ENCODE data around the gene GTF3C1. TPM values are rescaled to one million over a fixed set of nuclear protein-coding genes. Genes with fewer than 3 reads are reported as not detected.

The GTF3C1 gene
- total and polyA plus RNA-seq, 2 of the 8 experiments (the other 6 are each of a cell fraction or from before 2014, with no cell fraction given), result 89.3 to 126 TPM

GRCh38 chr16:27500801-27501200, 48.9 kb downstream of the GTF3C1 start:
- H3K23ac ChIP-seq (ENCODE audit: insufficient read length), result no peak overlapping the region
- H3K56ac ChIP-seq (replicated peaks; ENCODE audit: insufficient read length, low read depth, low read length), result no peak overlapping the region
- H3K9me3 ChIP-seq (ENCODE audit: insufficient read depth in 2 of 2, low read depth in 1 of 2, low read length in 1 of 2), result no peaks in the 10 kb centered on the region
- no peak overlapping the region for H3K4ac ChIP-seq (replicated peaks; ENCODE audit: insufficient read length, low read depth, low read length)
- H2BK5ac ChIP-seq (ENCODE audit: low read depth, low read length), result no peak overlapping the region
- no peak overlapping the region for H2BK20ac ChIP-seq (ENCODE audit: low read length)
- no peaks in the 10 kb centered on the region for H3K23me2 ChIP-seq (ENCODE audit: low read depth, low read length)
- no peak overlapping the region for H3K9ac ChIP-seq (replicated peaks in 1 of 4; ENCODE audit: extremely low read depth in 1 of 4, low read depth in 3 of 4, low read length in 3 of 4)
- peaks cover 39 to 90% (median 80%) of the 10 kb centered on the region in 4 experiments for H3K36me3 ChIP-seq (ENCODE audit: control insufficient read depth in 2 of 4, insufficient read depth in 4 of 4, low read length in 3 of 4)
- no peak overlapping the region for H2AK5ac ChIP-seq (ENCODE audit: low read depth, low read length)
- FAIRE-seq (no peak), DNase-seq (ENCODE audit: low read depth in 1 of 2, low spot score in 2 of 2) (no peak)
- H3K4me2 ChIP-seq (ENCODE audit: insufficient read depth in 1 of 2, low read depth in 2 of 2, low read length in 2 of 2), result no peak overlapping the region
- 0 out of 2 replicates have a peak, but pooled peaks cover 2% of the 10 kb centered on the region for H3K79me1 ChIP-seq (ENCODE audit: low read depth, low read length)
- H3K27me3 ChIP-seq (replicated peaks in 1 of 4; ENCODE audit: control insufficient read depth in 3 of 4, extremely low read depth in 1 of 4, insufficient read depth in 3 of 4, low read length in 3 of 4), result no peaks in the 10 kb centered on the region
- peaks cover 3 to 4% of the 10 kb centered on the region in 2 experiments for H4K20me1 ChIP-seq (replicated peaks in 1 of 2; ENCODE audit: control insufficient read depth in 1 of 2, insufficient read depth in 2 of 2, low read length in 2 of 2)
- H2BK15ac ChIP-seq (ENCODE audit: low read length), result no peak overlapping the region
- no peak overlapping the region for H3K14ac ChIP-seq (ENCODE audit: insufficient read length)
- POLR2A ChIA-PET (ENCODE audit: partially characterized antibody), result no interaction called here
- no peak overlapping the region for H2AFZ ChIP-seq (ENCODE audit: low read length)
- H3K18ac ChIP-seq (ENCODE audit: extremely low read depth, low read length), result no peak overlapping the region
- H3K79me2 ChIP-seq (ENCODE audit: control insufficient read depth in 1 of 2, insufficient read depth in 2 of 2, low read length in 2 of 2), result no peaks in the 10 kb centered on the region
- no peak overlapping the region for H3K27ac ChIP-seq (ENCODE audit: low read depth, low read length)
- no peak overlapping the region for H4K8ac ChIP-seq (ENCODE audit: extremely low read depth, insufficient read depth, low read length)
- no peaks in the 10 kb centered on the region for H3K4me1 ChIP-seq (replicated peaks in 1 of 4; ENCODE audit: control insufficient read depth in 3 of 4, insufficient read depth in 4 of 4, low read length in 3 of 4)
- no peak overlapping the region for H2BK120ac ChIP-seq (replicated peaks; ENCODE audit: low read depth, low read length)
- no peak overlapping the region for H2BK12ac ChIP-seq (ENCODE audit: low read depth, low read length)
- TF ChIP-seq HDAC6 (IDR thresholded peaks at IDR 0.05; ENCODE audit: low read depth, low read length), result no peak
- H4K5ac ChIP-seq (ENCODE audit: insufficient read length, low read depth, low read length), result no peak overlapping the region
- CTCF ChIA-PET (ENCODE audit: partially characterized antibody), result interaction anchor here (1.6 to 4.7 kb wide), 2 partner anchors 15 to 17 kb away, joined by 4 to 25 read pairs; no protein-coding TSS in a partner anchor
- H4K91ac ChIP-seq (replicated peaks; ENCODE audit: insufficient read length, low read length), result no peak overlapping the region
- no peak overlapping the region for H3K4me3 ChIP-seq (ENCODE audit: extremely low read depth in 1 of 4, insufficient read depth in 2 of 4, low read depth in 3 of 4, low read length in 4 of 4)
- 86% methylated on average over 3 of the region's 3 CpGs; no CpG with 5 or more reads in 1 of the 2 experiments for WGBS, 2 experiments (ENCODE audit: extremely low coverage in 1 of 2, insufficient coverage in 1 of 2, insufficient read length in 1 of 2, insufficient replicate concordance in 2 of 2, low coverage in 1 of 2, low lambda C conversion rate in 2 of 2, missing lambda C conversion rate in 1 of 2)
